HG02885 (cell line): ENCODE results near the gene AHRR.
"Not testable (repeated sequence)": the region's sequence is repeated elsewhere in the genome, so short reads cannot be mapped to it uniquely, and the experiment has no call there.

Experiments
- ATAC-seq: cut with Tn5 transposase; IDR thresholded peaks from one replicate; pipeline ENCODE4 v1.9.1; 2021; ENCODE audit warnings: mild to moderate bottlenecking; ENCODE audit not compliant: unreplicated experiment, poor library complexity

The AHRR gene

DNA sequence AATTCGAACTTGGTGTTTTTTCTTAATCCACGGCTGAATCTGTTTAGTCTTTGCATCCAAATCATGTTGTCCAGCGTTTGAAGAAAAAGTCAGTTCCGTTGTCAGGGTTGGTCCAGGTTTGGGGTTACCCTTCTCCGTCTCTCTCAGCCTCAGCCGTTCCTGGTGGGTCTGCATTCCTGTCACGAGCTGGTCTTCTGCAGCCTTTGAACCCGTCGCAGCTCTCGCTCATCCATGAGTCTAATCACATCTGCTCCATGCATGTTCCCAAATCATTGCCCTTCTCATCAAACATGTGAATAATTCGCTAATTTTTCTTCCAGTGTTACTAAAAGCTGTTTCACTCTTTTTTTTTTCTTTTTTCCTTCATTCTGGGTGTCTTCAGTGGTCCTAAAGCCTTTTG, 82.5 kb downstream of the AHRR start:
- ATAC-seq, result no peak

- no peak for ATAC-seq
Measured at GRCh38 chr5:404666-405241, 83.2 kb downstream of the AHRR start.

GRCh38 chr5:405421-405820, 83.9 kb downstream of the AHRR start:
- no peak for ATAC-seq

- ATAC-seq, result no peak
Measured at GRCh38 chr5:406041-406440, 84.5 kb downstream of the AHRR start.

DNA sequence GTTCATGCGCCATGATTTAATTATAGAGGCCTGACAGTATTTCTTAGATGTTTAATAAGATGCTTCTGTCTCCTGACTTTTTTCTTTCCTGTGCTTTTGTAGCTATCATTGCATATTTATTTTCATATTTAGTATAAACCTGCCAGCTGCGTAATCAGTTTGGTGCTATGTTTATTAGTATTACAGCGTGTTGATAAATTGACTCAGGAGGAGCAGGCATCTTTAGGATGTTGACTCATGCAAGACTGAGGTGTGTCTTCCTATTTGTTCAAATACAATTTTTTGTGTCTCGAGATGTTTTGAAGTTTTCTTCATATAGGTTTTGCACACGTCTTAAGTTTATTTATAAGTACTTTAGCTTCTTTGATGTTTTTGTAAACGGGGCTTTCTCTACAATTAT, 85.5 kb downstream of the AHRR start:
- ATAC-seq, result no peak

GRCh38 chr5:407801-408268, 86.3 kb downstream of the AHRR start:
- no peak for ATAC-seq

DNA sequence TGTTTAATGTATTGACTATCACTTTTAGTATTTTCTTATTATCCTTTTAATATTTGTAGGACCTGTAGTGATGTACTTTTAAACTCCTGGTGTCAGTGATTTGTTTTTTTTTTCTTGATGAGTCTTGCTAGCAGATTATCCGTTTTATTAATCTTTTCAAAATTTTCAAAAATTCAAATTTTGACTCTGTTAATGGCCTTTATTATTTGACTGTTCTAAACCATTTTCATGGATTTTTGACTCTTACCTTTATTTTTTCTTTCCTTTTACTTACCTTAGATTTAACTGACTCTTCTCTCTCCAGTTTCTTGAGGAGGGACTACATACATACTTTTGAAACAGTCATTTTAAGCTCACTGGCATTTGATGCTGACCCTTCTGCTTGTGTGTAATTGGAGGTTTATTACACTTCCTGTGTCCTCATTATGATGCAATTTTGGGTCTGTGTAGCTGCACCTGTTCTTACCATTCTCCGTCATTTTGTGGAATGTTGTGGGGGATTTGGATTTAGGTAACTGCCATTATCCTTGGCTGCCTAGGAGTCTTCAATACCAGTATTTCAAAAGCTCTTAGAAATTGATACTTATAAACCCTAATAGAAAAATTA, 89.5 kb downstream of the AHRR start:
- ATAC-seq, result no peak

- ATAC-seq, result no peak
Measured at GRCh38 chr5:411728-412127, 90.2 kb downstream of the AHRR start.

GRCh38 chr5:414991-415927, 93.7 kb downstream of the AHRR start:
- ATAC-seq, result not testable (repeated sequence)

GRCh38 chr5:415928-416635, 94.6 kb downstream of the AHRR start:
- ATAC-seq, result no peak

DNA sequence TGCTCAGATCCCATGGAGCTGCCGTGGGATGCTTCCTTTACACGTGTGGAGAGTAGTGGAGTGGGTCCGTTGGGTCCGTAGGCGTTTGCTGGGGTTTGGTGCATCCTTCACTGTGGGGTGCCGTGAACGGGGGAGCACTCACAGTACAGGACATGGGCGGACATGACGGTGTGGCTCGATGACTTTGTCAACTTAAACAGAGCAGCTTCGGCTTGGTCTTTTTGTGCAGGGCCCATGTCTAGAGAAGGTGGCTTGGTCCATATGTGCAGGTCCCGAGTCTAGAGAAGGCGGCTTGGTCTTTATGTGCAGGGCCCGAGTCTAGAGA, 95.1 kb downstream of the AHRR start:
- no peak for ATAC-seq

- ATAC-seq, result no peak
Measured at GRCh38 chr5:417301-418161, 96.0 kb downstream of the AHRR start.

GRCh38 chr5:418162-419121, 96.9 kb downstream of the AHRR start:
- no peak for ATAC-seq

DNA sequence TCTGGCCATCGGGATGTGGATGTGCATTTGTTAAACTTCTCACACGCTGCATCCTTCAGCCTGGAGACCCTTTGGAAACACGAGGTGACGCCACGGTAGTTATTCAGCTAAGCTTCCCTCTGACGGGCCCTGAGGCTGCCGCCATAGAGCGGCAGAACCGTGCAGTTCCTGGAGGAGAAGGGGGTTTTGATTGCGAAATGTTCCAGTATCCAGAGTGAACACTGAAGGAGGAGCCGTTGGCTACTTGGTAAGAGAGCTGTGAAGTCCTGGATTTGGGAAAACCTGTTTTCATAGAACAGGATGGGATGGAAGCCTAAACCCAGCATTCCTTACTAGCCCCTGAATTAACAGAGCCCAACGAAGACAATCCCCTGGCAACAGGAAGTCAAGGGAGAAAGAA, 98.5 kb downstream of the AHRR start:
- ATAC-seq, result no peak

GRCh38 chr5:420632-421286, 99.2 kb downstream of the AHRR start:
- no peak for ATAC-seq

- ATAC-seq, result no peak
Measured at GRCh38 chr5:421287-421880, 99.9 kb downstream of the AHRR start.

DNA sequence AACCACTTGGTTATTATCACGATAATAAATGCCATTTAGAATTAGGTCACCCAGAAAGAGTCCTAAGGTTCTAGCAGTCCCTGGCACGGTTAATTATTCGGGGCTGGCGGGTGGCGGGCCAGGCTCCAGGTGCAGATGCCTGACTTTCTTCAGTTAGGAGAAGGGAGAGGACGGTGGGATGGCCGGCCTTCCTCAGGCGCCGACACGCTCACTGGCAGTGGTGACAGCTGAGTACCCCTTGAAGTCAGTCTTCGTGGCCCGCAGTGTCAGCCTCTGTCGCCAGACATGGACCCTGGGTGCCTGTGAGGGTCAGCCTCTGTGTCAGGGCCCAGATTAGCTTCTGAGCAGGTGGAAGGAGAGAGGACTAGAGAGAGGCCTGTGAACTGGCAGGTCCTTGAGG, 100.4 kb downstream of the AHRR start:
- no peak for ATAC-seq
